PFSK-1 (cell line): ENCODE results near the gene HMX1.

Experiments
- FOXP2 ChIP-seq: optimal IDR thresholded peaks from 2 replicates; pipeline ENCODE3; 2011; ENCODE audit warnings: borderline replicate concordance, control low read depth, inconsistent platforms; ENCODE audit not compliant: insufficient read depth; ENCODE audit errors: extremely low read length, extremely low read depth
- POLR2AphosphoS5 ChIP-seq: IDR thresholded peaks from 2 replicates; pipeline ENCODE4 v1.6.1; 2012; ENCODE audit warnings: low read depth, mild to moderate bottlenecking, control low read depth, low read length, moderate library complexity
- REST ChIP-seq, 2 experiments: IDR thresholded peaks; 2 replicates each; pipeline versions ENCODE4 v1.6.1 to v1.8.0; 2011 to 2012; ENCODE audit warnings: low read depth in 2 of 2, low read length in 2 of 2, control low read depth in 1 of 2, inconsistent platforms in 1 of 2, mild to moderate bottlenecking in 1 of 2, moderate library complexity in 1 of 2; ENCODE audit not compliant: insufficient read depth in 1 of 2
- SIN3A ChIP-seq: IDR thresholded peaks from 2 replicates; pipeline ENCODE4 v1.6.1; 2012; ENCODE audit warnings: mild to moderate bottlenecking, low read length, moderate library complexity, borderline replicate concordance; ENCODE audit not compliant: insufficient read depth
- TAF1 ChIP-seq: IDR thresholded peaks from 2 replicates; pipeline ENCODE4 v1.6.1; 2012; ENCODE audit warnings: low read length, control low read depth, borderline replicate concordance; ENCODE audit not compliant: insufficient read depth

Gene HMX1

GRCh38 chr4:8901335-8901734 is 29.7 kb upstream of the HMX1 start:
- TF ChIP-seq TAF1 (no peak), REST (IDR thresholded peaks at IDR 0.05; ENCODE audit: insufficient read depth in 1 of 2, low read depth in 2 of 2, low read length in 2 of 2) (no peak), SIN3A (no peak), POLR2AphosphoS5 (no peak), FOXP2 (no peak)

- no peak for TF ChIP-seq FOXP2
- no peak for TF ChIP-seq TAF1
- no peak for TF ChIP-seq POLR2AphosphoS5
- TF ChIP-seq REST (IDR thresholded peaks at IDR 0.05; ENCODE audit: insufficient read depth in 1 of 2, low read depth in 2 of 2, low read length in 2 of 2), result no peak
- no peak for TF ChIP-seq SIN3A
These were observed 28.9 kb upstream of the HMX1 start for GRCh38 chr4:8900588-8900987.

GRCh38 chr4:8898419-8898818 is 26.8 kb upstream of the HMX1 start:
- TF ChIP-seq POLR2AphosphoS5 (no peak), TAF1 (no peak), SIN3A (no peak), REST (IDR thresholded peaks at IDR 0.05; ENCODE audit: insufficient read depth in 1 of 2, low read depth in 2 of 2, low read length in 2 of 2) (no peak)

GRCh38 chr4:8897251-8898167 is 25.9 kb upstream of the HMX1 start:
- TF ChIP-seq SIN3A (no peak), REST (IDR thresholded peaks at IDR 0.05; ENCODE audit: insufficient read depth in 1 of 2, low read depth in 2 of 2, low read length in 2 of 2) (no peak), POLR2AphosphoS5 (no peak), FOXP2 (no peak), TAF1 (no peak)

GRCh38 chr4:8896506-8896905 is 24.9 kb upstream of the HMX1 start:
- TF ChIP-seq TAF1, result no peak
- TF ChIP-seq POLR2AphosphoS5, result no peak
- no peak for TF ChIP-seq REST (IDR thresholded peaks at IDR 0.05; ENCODE audit: insufficient read depth in 1 of 2, low read depth in 2 of 2, low read length in 2 of 2)
- no peak for TF ChIP-seq SIN3A
- no peak for TF ChIP-seq FOXP2
